Effector memory CD4-positive, alpha-beta T cell (primary cell): ENCODE data around the gene DIRAS1.

Experiments
- DNase-seq, 3 donors: peaks; one replicate each; pipeline ENCODE4 v3.0.0-alpha.2; 2020
- H3K27ac ChIP-seq: 2 replicates; pipeline ENCODE4 v1.7.0; 2013; ENCODE audit warnings: mild to moderate bottlenecking, low read length, moderate library complexity; ENCODE audit not compliant: insufficient read depth, poor library complexity, severe bottlenecking
- H3K27me3 ChIP-seq: replicated peaks from 2 replicates; pipeline ENCODE4 v1.7.0; 2013; ENCODE audit warnings: mild to moderate bottlenecking, low read length; ENCODE audit not compliant: insufficient read depth, control insufficient read depth, poor library complexity, severe bottlenecking
- H3K36me3 ChIP-seq: 2 replicates; pipeline ENCODE4 v1.7.0; 2013; ENCODE audit warnings: mild to moderate bottlenecking, low read length, moderate library complexity; ENCODE audit not compliant: control insufficient read depth, insufficient read depth
- H3K4me1 ChIP-seq: 2 replicates; pipeline ENCODE4 v1.7.0; 2013; ENCODE audit warnings: low read length, mild to moderate bottlenecking; ENCODE audit not compliant: control insufficient read depth, insufficient read depth, poor library complexity, severe bottlenecking
- H3K4me3 ChIP-seq: 2 replicates; pipeline ENCODE4 v1.7.0; 2013; ENCODE audit warnings: low read length, low read depth, mild to moderate bottlenecking; ENCODE audit not compliant: insufficient read depth, poor library complexity, severe bottlenecking
- H3K9me3 ChIP-seq: 2 replicates; pipeline ENCODE4 v1.7.0; 2013; ENCODE audit warnings: mild to moderate bottlenecking, low read length, moderate library complexity; ENCODE audit not compliant: control insufficient read depth

The DIRAS1 gene

DNA sequence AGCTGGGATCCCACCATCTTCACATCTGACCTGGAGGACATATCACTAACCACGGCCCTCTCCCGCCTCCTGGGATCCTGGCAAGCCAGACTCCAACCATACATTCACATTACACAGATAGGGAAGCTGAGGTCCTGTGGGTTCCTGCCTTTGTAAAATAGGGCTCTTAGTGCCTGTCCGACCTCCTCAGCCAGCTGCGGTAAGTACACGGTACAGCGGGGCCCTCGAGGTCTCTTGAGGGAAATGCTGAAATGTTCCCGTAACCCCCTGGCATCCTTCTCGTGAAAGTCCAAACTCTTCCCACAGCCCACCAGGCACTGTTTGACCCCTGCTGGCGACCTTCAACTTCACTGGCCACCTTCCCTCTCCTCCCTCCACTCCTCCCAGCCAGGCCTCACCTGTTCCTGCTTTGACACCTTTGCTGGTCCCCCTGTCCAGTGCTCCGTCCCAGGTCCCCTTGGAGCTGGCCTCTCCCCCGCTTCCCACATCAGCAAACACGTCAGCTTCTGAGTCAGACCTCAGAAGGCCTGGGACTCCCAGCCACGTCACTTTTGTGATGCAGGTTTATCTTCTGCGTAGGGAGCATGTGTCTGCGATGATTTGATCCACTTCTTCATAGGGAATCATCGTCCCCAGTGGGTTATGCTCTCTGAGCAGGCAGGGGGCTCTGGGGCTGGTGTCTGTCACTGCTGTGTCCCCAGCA is 9.8 kb downstream of the DIRAS1 start:
- H3K4me1 ChIP-seq, result no peaks in the 10 kb centered on the region
- no peaks in the 10 kb centered on the region for H3K9me3 ChIP-seq
- no peak for DNase-seq
- no peaks in the 10 kb centered on the region for H3K27me3 ChIP-seq
- no peak overlapping the region for H3K27ac ChIP-seq
- no peaks in the 10 kb centered on the region for H3K36me3 ChIP-seq
- H3K4me3 ChIP-seq, result no peak overlapping the region

DNA sequence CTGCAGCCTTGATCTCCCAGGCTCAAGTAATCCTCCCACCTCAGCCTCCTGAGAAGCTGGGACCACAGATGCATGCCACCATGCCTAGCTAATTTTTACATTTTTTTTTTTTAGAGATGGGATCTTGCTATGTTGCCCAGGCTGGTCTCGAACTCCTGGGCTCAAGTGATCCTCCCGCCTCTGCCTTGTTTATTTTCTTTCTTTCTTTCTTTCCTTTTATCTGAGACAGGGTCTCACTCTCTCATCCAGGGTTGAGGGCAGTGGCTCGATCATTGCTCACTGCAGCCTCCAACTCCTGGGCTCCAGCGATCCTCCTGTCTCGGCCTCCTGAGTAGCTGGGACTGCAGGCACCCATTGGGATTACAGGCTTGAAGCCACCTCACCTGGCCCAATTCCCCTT is 14.9 kb downstream of the DIRAS1 start:
- DNase-seq, result no peak
- no peak overlapping the region for H3K4me3 ChIP-seq

DNA sequence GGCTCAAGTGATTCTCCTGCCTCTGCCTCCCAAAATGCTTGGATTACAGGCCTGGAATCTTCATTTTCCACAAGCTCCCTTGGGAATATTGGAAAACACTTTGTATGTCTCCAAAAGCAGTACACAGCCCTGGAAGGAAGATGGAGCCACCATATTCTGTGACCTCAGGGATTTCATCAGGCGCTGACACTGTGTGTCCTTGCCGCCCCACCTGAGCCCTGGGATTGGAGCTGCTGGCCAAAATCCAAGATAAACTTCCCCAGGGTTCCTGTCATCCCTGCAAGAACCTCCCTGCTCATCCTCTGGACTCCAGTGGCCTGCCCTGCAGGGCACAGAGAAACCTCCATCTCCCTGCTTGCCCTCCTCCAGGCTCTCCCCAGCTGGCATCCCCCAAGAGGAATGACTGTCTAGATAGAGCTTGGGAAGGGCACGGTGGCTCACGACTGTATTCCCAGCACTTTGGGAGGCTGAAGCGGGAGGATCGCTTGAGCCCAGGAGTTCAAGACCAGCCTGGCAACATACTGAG is 17.4 kb downstream of the DIRAS1 start:
- Histone ChIP-seq H3K36me3 (no peaks in the 10 kb centered on the region), H3K4me3 (no peak overlapping the region), H3K9me3 (no peaks in the 10 kb centered on the region), H3K27ac (no peak overlapping the region), H3K27me3 (no peaks in the 10 kb centered on the region), H3K4me1 (peaks cover 9% of the 10 kb centered on the region)
- no peak for DNase-seq

More for the DNA sequence above, 14.9 kb downstream of the DIRAS1 start:
- Histone ChIP-seq H3K4me1 (peaks cover 7% of the 10 kb centered on the region), H3K36me3 (no peaks in the 10 kb centered on the region), H3K27me3 (no peaks in the 10 kb centered on the region), H3K9me3 (no peaks in the 10 kb centered on the region), H3K27ac (no peak overlapping the region)

DNA sequence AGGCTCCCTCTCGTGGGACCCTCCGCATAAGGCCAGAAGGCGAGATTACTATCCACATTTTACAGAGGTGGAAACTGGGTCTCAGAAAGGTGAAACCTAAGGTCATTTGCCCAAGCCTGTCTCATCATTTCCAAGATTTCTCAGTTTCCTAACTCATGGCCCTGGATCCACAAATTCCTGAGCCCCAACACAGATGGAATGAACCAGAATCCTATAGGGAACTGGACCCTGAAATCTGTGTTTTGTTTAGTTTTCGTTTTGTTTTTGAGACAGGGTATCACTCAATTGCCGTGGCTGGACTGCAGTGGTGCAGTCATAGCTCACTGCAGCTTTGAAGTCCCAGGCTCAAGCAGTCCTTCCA is 18.1 kb downstream of the DIRAS1 start:
- no peak overlapping the region for H3K4me3 ChIP-seq

DNA sequence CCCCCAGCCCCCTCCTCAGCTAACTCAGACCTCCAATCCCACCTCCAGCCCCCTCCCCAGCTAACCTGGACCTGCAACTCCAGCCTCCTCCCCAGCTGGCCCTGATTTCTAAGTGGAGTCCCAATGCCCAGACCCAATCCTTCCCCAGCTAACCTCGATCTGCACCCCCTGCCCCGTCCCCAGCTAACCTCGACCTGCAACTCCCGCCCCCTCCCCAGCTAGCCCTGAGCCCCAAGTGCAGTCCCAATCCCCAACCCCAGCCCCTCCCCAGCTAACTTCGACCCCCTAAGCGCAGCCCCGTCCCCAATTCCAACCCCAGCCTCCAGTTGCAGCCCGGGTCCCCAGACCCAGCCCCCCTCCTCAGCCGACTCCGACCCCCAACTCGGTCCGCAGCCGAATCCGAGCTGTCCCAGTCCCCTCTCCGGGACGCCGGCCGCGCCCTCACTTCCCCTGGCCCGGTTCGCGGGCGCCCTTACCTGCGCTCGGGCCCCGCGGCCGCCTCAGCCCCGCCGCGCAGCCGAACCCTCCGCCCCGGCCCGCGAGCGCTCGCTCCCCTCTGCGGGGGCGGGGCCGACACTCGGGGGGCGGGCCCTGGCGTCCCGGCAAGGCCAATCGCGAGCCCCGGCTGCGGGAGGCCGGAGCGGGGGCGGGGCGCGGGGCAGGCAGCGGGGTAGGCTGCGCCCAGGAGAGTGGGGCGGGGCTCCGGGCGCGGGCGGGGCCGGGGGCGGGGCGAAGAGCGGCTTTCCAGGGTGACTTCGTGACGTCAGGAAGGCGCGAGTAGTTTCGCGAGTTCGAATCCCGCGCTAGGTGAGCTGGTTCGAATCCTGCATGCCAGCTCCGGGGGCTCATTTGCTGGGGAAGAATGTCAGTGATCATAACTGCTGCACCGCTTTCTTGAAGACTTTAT is 18.7 kb downstream of the DIRAS1 start, which contains the start of gene GNG7:
TSS of gene GNG7 (minus strand) at position 525 of the 907 bp plus-strand sequence. CDS start 182,006 bp downstream, outside the sequence.
- Histone ChIP-seq H3K4me1 (peaks cover 9% of the 10 kb centered on the region), H3K27ac (peak within 1 kb of the TSS; percentile 18)
- peak; percentile 90 to 91 (median 91) for DNase-seq

More for the DNA sequence above, 18.1 kb downstream of the DIRAS1 start:
- Histone ChIP-seq H3K9me3 (no peaks in the 10 kb centered on the region), H3K36me3 (no peaks in the 10 kb centered on the region), H3K27me3 (no peaks in the 10 kb centered on the region), H3K4me1 (peaks cover 9% of the 10 kb centered on the region), H3K27ac (no peak overlapping the region)
- no peak for DNase-seq

DNA sequence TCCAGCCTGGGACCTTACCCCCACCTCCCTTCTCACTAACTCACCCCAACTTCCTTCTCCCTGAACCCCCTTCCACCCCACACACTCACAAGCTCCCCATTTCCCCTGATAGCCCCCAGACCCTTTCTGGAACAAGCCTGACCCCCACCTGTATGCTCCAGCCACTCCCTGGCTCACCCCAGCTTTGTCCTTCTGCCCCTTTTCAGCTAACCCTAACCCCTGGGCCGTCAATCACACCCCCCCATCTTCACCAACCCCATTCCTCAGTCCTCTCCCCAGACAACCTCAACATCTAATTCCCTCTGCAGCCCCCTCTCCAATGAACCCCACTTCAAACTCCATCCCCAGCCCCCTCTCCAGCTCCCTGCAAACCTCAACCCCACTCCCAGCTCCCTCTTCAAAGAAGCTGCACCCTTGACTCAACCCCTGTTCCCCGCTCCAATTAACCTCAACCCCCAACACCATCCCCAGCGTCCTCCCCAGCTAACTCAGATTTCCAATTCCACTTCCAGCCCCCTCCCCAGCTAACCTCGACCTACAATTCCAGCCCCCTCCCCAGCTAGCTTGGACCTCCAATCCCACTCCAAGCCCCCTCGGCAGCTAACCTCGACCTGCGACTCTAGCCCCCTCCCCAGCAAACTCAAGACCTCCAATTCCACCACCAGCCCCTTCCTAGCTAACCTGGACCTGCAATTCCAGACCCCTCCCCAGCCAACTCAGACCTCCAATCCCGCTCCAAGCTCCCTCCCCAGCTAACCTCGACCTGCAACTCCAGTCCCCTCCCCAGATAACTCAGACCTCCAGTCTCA is 19.6 kb downstream of the DIRAS1 start:
- peak overlapping the region; percentile 18 for H3K27ac ChIP-seq
- H3K9me3 ChIP-seq, result no peaks in the 10 kb centered on the region
- no peaks in the 10 kb centered on the region for H3K27me3 ChIP-seq
- peak overlapping the region; percentile 51 for H3K4me3 ChIP-seq
- peaks cover 9% of the 10 kb centered on the region for H3K4me1 ChIP-seq
- DNase-seq, result no peak
- H3K36me3 ChIP-seq, result no peaks in the 10 kb centered on the region

More for the DNA sequence above, 18.7 kb downstream of the DIRAS1 start, which contains the start of gene GNG7:
- H3K9me3 ChIP-seq, result no peaks in the 10 kb centered on the region
- no peaks in the 10 kb centered on the region for H3K27me3 ChIP-seq
- H3K36me3 ChIP-seq, result no peaks in the 10 kb centered on the region
- H3K4me3 ChIP-seq, result peak within 1 kb of the TSS; percentile 51

DNA sequence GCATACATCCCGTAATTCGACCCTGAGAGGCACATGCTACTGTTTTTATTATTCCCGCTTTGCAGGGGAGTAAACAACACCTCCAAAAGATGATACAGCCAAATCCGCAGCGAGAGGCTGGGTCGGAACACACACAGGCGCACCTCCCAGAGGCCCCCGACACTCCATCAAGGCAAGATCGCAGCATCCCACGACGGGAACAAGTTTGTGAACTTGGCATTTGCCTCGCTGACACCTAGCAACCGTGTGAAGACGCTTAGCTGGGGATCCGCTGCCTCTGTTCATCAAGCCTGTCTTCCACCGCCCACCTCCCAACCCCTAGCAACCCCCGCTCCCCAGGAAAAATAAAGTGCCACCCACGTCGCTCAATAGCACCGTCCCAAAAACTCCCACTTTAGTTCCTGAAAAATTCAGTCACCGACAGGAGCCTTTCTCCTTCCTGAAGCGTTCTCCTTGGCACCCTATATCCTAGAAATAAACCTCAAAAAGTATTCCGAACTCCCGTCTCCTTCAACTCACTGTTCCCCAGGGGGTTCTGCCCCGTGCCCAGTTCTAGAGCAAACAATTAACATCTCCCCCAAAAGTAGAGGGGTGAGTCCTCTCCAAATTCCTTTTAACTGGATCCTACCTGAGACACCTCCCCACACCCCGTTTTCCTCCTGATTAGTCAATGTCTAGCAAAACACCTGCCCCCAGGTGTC is 20.4 kb downstream of the DIRAS1 start:
- no peak overlapping the region for H3K4me3 ChIP-seq
- H3K4me1 ChIP-seq, result peaks cover 9% of the 10 kb centered on the region
- no peaks in the 10 kb centered on the region for H3K27me3 ChIP-seq
- H3K9me3 ChIP-seq, result no peaks in the 10 kb centered on the region
- H3K27ac ChIP-seq, result no peak overlapping the region
- H3K36me3 ChIP-seq, result no peaks in the 10 kb centered on the region
- no peak for DNase-seq

DNA sequence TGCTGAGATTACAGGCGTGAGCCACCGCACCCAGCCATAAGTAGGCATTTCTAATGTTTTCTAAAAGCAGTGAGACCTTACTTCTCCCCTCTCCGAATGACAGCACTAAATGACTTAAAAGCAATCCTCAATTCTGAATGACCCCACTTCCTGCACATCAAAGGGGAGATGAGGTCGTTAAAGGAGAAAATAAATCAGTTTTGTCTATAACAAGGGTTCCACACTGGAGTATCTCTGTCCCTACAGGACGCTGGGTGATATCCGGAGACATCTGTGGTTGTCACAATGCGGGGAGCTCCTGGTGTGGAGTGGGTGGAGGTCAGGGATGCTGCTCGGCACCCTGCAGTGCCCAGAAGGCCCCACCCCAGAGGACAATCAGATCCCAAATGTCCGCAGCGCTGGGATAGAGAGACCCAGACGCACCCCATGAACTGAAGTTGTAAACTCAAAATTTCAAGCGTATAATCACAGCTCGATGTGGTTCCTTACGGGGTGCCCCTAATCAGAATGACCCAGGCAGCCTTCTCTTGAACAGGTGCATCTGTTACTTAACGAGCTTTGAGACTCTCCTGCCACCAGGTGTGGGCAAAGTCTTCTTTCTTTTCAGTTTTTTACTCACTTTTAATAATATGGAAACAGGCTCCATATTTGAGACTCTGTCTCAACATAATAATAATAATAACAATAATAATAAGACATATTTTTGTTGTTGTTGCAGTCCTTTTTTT is 21.6 kb downstream of the DIRAS1 start:
- Histone ChIP-seq H3K4me3 (no peak overlapping the region), H3K27me3 (no peaks in the 10 kb centered on the region), H3K27ac (no peak overlapping the region), H3K9me3 (no peaks in the 10 kb centered on the region), H3K4me1 (peaks cover 9% of the 10 kb centered on the region), H3K36me3 (no peaks in the 10 kb centered on the region)
- DNase-seq, result no peak

DNA sequence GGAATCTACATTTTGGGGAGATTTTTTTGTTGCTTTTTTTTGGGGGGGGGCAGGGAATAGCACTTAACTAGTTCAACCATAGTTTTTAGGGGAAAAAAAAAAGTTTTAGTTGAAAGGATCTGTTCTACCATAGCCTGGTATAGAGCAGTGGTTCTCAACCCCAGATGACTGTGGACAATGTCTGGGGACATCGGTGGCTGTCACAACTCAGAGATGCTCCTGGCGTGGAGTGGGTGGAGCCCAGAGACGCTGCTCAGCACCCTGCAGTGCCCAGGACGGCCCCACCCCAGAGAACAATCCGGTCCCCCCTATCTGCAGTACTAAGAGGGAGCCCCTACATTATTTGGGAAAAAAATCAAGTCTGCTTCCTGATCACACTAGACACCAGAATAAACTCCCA is 27.0 kb downstream of the DIRAS1 start:
- peaks cover under 1% of the 10 kb centered on the region for H3K4me1 ChIP-seq
- no peaks in the 10 kb centered on the region for H3K9me3 ChIP-seq
- H3K27ac ChIP-seq, result no peak overlapping the region
- no peak for DNase-seq
- no peak overlapping the region for H3K4me3 ChIP-seq
- H3K36me3 ChIP-seq, result no peaks in the 10 kb centered on the region
- no peaks in the 10 kb centered on the region for H3K27me3 ChIP-seq
